GM23338 (cell line): ENCODE data around the gene NPPC.

Source experiments
- CREB1 ChIP-seq: fragments of 250-450 bp; sonication (Bioruptor Pico); IDR thresholded peaks from 2 replicates; pipeline ENCODE4 v1.5.0; 2020; ENCODE audit warnings: low read depth, mild to moderate bottlenecking, moderate library complexity
- CTCF ChIP-seq, 2 experiments: fragments of 200-600 bp in 1 of 2; sonication (generic) in 1 of 2; conservative IDR thresholded peaks; 2 replicates each; pipeline versions ENCODE4 v1.5.1 to v1.6.1; 2016 to 2017; ENCODE audit warnings: antibody characterized with exemption in 2 of 2, low read depth in 2 of 2, mild to moderate bottlenecking in 2 of 2, moderate library complexity in 1 of 2
- ETS1 ChIP-seq: IDR thresholded peaks from 2 replicates; pipeline ENCODE4 v1.6.1; 2016; ENCODE audit warnings: antibody characterized with exemption
- EZH2 ChIP-seq: fragments of 200-600 bp; sonication (generic); IDR thresholded peaks from one replicate; pipeline ENCODE4 v1.8.0; 2017; ENCODE audit warnings: antibody characterized with exemption, mild to moderate bottlenecking, low read depth; ENCODE audit not compliant: unreplicated experiment
- EZH2phosphoT487 ChIP-seq: fragments of 200-600 bp; sonication (generic); IDR thresholded peaks from one replicate; pipeline ENCODE4 v1.8.1; 2018; ENCODE audit warnings: antibody characterized with exemption; ENCODE audit not compliant: unreplicated experiment
- JUNB ChIP-seq: IDR thresholded peaks from one replicate; pipeline ENCODE4 v1.6.1; 2016; ENCODE audit warnings: antibody characterized with exemption; ENCODE audit not compliant: unreplicated experiment
- POLR2AphosphoS5 ChIP-seq: IDR thresholded peaks from 2 replicates; pipeline ENCODE4 v1.6.1; 2016; ENCODE audit warnings: antibody characterized with exemption, low read depth
- REST ChIP-seq: IDR thresholded peaks from one replicate; pipeline ENCODE4 v1.6.1; 2018; ENCODE audit warnings: antibody characterized with exemption; ENCODE audit not compliant: unreplicated experiment
- STAT1 ChIP-seq: IDR thresholded peaks from one replicate; pipeline ENCODE4 v1.6.1; 2016; ENCODE audit warnings: antibody characterized with exemption; ENCODE audit not compliant: unreplicated experiment
- ZNF114 ChIP-seq: fragments of 250-450 bp; sonication (Bioruptor Pico); IDR thresholded peaks from 2 replicates; pipeline ENCODE4 v1.5.0; 2020; ENCODE audit warnings: mild to moderate bottlenecking, moderate library complexity
- ZNF462 ChIP-seq: fragments of 250-450 bp; sonication (Bioruptor Pico); IDR thresholded peaks from 2 replicates; pipeline ENCODE4 v1.5.0; 2020; ENCODE audit warnings: mild to moderate bottlenecking, moderate library complexity

- TF ChIP-seq CTCF (conservative IDR thresholded peaks at IDR 0.05; ENCODE audit: low read depth in 2 of 2), result no peak
- TF ChIP-seq EZH2, result no peak
- TF ChIP-seq REST, result no peak
- TF ChIP-seq JUNB, result no peak
- no peak for TF ChIP-seq ETS1
- TF ChIP-seq ZNF114, result no peak
- no peak for TF ChIP-seq POLR2AphosphoS5
- TF ChIP-seq EZH2phosphoT487, result no peak
- TF ChIP-seq CREB1, result no peak
- TF ChIP-seq STAT1, result no peak
- no peak for TF ChIP-seq ZNF462 (CRISPR knock-in tag)
These were observed 12.8 kb upstream of the NPPC start for GRCh38 chr2:231939022-231939421.
